Stimulated activated CD8-positive, alpha-beta memory T cell treated with anti-CD3 and anti-CD28 coated beads, Interleukin-7, amount 100 ng/mL, for 48 hours (primary cell): Measurements from ENCODE around the gene UGT2A3.

ENCODE experiments used
- DNase-seq, 2 donors: peaks; one replicate each; pipeline ENCODE4 v3.0.0-alpha.2; 2020; ENCODE audit warnings: low read depth in 1 of 2; ENCODE audit errors: extremely low read depth in 1 of 2

UGT2A3 gene

GRCh38 chr4:68917016-68917415 is 34.6 kb downstream of the UGT2A3 start:
- no peak for DNase-seq

GRCh38 chr4:68912807-68913206 is 38.8 kb downstream of the UGT2A3 start:
- no peak for DNase-seq

- DNase-seq = no peak
These were observed 42.2 kb downstream of the UGT2A3 start for GRCh38 chr4:68909385-68909784.

- DNase-seq = no peak
These were observed 43.6 kb downstream of the UGT2A3 start for GRCh38 chr4:68907788-68908700.

GRCh38 chr4:68907245-68907644 is 44.4 kb downstream of the UGT2A3 start:
- DNase-seq = no peak

- DNase-seq = no peak
These were observed 44.8 kb downstream of the UGT2A3 start for GRCh38 chr4:68906780-68907137.

- DNase-seq = no peak
These were observed 45.4 kb downstream of the UGT2A3 start for GRCh38 chr4:68905939-68906779.

- no peak for DNase-seq
These were observed 46.0 kb downstream of the UGT2A3 start for GRCh38 chr4:68905598-68905938.

- DNase-seq = no peak
These were observed 46.8 kb downstream of the UGT2A3 start for GRCh38 chr4:68904786-68905185.

GRCh38 chr4:68896749-68897148 is 54.9 kb downstream of the UGT2A3 start:
- no peak for DNase-seq

- no peak for DNase-seq
These were observed 55.9 kb downstream of the UGT2A3 start for GRCh38 chr4:68895561-68896198.

- no peak for DNase-seq
These were observed 58.7 kb downstream of the UGT2A3 start for GRCh38 chr4:68892861-68893260.

GRCh38 chr4:68891678-68892077 is 59.9 kb downstream of the UGT2A3 start:
- no peak for DNase-seq

- DNase-seq = no peak
These were observed 66.1 kb downstream of the UGT2A3 start for GRCh38 chr4:68885545-68885944.

GRCh38 chr4:68883870-68884269 is 67.7 kb downstream of the UGT2A3 start:
- DNase-seq = no peak
